GM13976 (cell line): Measurements from ENCODE around the gene EDEM2.
"Not testable (repeated sequence)": the region's sequence is repeated elsewhere in the genome, so short reads cannot be mapped to it uniquely, and the experiment has no call there.

Experiments used
- DNase-seq: peaks from one replicate; pipeline ENCODE4 v3.0.0; 2012; ENCODE audit warnings: low spot score
- CTCF ChIP-seq: IDR thresholded peaks from 2 replicates; pipeline ENCODE4 v1.5.1; 2012; ENCODE audit warnings: borderline replicate concordance, mild to moderate bottlenecking; ENCODE audit not compliant: insufficient read depth; ENCODE audit errors: extremely low read depth, missing control alignments, control extremely low read depth
- in situ Hi-C: fragments of 300-500 bp; cut with MboI; formaldehyde crosslinking; loops from one replicate; pipeline ENCODE4 v1.12.0; 2022; ENCODE audit warnings: low sequenced_read_pairs, mixed read lengths, inconsistent platforms; ENCODE audit not compliant: unreplicated experiment

EDEM2 gene

DNA sequence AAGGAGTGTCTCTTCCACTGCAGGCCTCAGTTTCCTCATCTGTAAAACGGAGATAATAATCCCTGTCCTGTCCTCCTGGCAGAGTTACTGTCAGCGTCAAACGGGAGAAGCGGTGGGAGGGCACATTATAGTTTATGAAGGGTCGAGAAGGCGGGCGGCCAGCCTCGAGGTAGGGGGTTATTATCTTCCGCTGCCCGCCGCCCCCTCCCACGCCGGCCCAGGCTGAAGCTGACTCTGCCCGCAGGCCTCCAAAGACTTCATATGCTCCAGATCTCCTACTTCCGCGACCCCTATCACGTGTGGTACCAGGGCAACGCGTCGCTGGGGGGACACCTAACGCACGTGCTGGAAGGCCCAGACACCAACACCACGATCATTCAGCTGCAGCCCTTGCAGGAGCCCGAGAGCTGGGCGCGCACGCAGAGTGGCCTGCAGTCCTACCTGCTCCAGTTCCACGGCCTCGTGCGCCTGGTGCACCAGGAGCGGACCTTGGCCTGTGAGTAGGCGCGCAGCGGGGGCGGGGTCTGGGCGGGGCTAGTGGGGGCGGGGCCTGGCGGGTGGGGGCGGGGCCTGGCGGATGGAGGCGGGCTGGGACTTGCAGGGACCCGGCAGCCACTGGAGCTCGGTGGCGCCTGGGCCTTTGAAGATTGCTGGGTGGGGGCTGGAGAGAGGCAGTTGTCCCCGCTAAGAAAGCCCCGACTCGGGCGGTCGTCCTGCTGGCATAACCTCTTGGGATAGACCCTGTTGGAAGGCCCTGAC lies 27.5 kb upstream of the EDEM2 start:
- TF ChIP-seq CTCF = no peak
- DNase-seq = no peak
- in situ Hi-C loops = no loop called here

DNA sequence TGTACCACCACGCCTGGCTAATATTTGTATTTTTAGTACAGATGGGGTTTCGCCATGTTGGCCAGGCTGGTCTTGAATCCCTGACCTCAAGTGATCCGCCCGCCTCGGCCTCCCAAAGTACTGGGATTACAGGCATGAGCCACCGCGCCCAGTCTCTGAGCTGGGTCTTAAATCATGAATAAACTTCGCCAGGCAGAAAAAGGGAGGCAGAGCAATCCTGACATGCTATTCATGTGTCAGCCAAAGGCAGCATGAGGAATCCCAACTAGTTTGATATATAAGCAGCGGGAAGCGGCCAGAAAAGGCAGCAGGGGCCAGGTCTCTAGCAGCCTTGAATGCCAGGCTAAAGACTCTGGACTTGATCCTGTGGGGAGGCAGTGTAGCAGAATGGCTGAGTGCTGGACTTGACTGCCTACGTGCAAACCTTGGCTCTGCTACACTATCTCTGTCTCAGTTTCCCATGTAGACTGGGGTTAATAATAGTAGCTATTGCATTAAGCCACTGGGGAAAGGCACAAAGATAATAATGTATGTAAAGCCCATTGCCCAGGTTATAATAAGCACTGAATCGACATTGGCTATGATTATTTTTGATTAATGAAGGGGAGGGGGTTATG lies 26.5 kb upstream of the EDEM2 start:
- TF ChIP-seq CTCF = no peak
- in situ Hi-C loops = no loop called here
- DNase-seq = no peak

- DNase-seq = no peak
- in situ Hi-C loops = no loop called here
- TF ChIP-seq CTCF = no peak
These were observed 25.3 kb upstream of the EDEM2 start for GRCh38 chr20:35172434-35172806.

GRCh38 chr20:35171753-35172433 lies 24.8 kb upstream of the EDEM2 start, which contains the start of gene PROCR:
TSS of gene PROCR (plus strand) at chr20:35172072. CDS start at chr20:35172155, 83 bp downstream.
- peak; percentile 63 for DNase-seq
- in situ Hi-C loops = no loop called here
- TF ChIP-seq CTCF = no peak

DNA sequence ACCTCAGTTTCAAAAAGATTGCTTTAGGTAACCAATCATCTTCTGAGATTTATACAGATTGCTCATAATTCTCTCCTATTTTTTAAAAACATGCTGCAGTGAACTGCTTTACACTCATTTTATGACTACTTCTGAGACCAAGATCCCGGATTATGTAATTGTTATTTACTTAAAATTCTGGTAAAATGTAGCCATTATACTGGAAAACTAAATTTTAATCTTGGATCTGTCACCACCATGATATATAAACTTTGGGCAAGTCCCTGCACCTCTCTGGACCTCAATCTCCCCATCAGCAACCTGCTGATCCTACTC lies 24.3 kb upstream of the EDEM2 start:
- TF ChIP-seq CTCF = no peak
- in situ Hi-C loops = no loop called here
- no peak for DNase-seq

GRCh38 chr20:35168701-35169409 lies 21.7 kb upstream of the EDEM2 start:
- DNase-seq, in situ Hi-C loops: not testable (repeated sequence)

DNA sequence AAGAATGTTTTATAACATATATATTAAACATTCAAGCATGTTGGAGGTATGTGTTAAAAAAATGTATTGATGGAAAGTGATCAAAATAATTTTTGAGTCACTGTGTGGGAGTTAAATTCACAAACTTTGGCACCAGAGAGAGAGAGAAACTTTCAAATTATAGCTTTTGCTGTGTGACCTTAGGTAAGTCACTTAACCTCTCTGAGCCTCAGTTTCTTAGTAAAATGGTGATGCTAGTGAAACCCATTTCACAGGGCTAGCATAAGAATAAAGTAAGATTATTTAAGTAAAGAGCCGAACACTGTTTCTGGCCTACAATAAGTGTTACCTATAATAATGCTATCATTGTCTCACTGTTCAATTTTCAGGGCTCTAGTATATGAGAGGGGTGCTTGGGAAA lies 20.7 kb upstream of the EDEM2 start:
- TF ChIP-seq CTCF = no peak
- in situ Hi-C loops = no loop called here

More for the DNA sequence above, 20.7 kb upstream of the EDEM2 start:
- DNase-seq = no peak
